GM19455 (cell line): ENCODE results near the gene ADH4.
"Not testable (repeated sequence)": the region's sequence is repeated elsewhere in the genome, so short reads cannot be mapped to it uniquely, and the experiment has no call there.

Source experiments
- ATAC-seq: cut with Tn5 transposase; IDR thresholded peaks from one replicate; pipeline ENCODE4 v1.9.1; 2021; ENCODE audit not compliant: unreplicated experiment

ADH4 gene

GRCh38 chr4:99135541-99136162 is 8.4 kb downstream of the ADH4 start:
- ATAC-seq = no peak

GRCh38 chr4:99134586-99134985 is 9.5 kb downstream of the ADH4 start:
- ATAC-seq = no peak

GRCh38 chr4:99131378-99131777 is 12.7 kb downstream of the ADH4 start:
- ATAC-seq = no peak

GRCh38 chr4:99126376-99126775 is 17.7 kb downstream of the ADH4 start:
- no peak for ATAC-seq

GRCh38 chr4:99121008-99121407 is 23.1 kb downstream of the ADH4 start:
- no peak for ATAC-seq

GRCh38 chr4:99120501-99120900 is 23.6 kb downstream of the ADH4 start:
- no peak for ATAC-seq

- no peak for ATAC-seq
These were observed 26.0 kb downstream of the ADH4 start for GRCh38 chr4:99117876-99118693.

- ATAC-seq = not testable (repeated sequence)
These were observed 26.8 kb downstream of the ADH4 start for GRCh38 chr4:99117122-99117841.

- not testable (repeated sequence) for ATAC-seq
These were observed 34.8 kb downstream of the ADH4 start for GRCh38 chr4:99109286-99109685.

- ATAC-seq = no peak
These were observed 39.9 kb downstream of the ADH4 start for GRCh38 chr4:99104153-99104552.

GRCh38 chr4:99103166-99103565 is 40.9 kb downstream of the ADH4 start:
- no peak for ATAC-seq

GRCh38 chr4:99102634-99103033 is 41.5 kb downstream of the ADH4 start:
- ATAC-seq = no peak

- no peak for ATAC-seq
These were observed 43.2 kb downstream of the ADH4 start for GRCh38 chr4:99100876-99101275.

GRCh38 chr4:99099814-99100213 is 44.3 kb downstream of the ADH4 start:
- not testable (repeated sequence) for ATAC-seq

- ATAC-seq = no peak
These were observed 44.8 kb downstream of the ADH4 start for GRCh38 chr4:99099311-99099710.

GRCh38 chr4:99091841-99092240 is 52.3 kb downstream of the ADH4 start:
- ATAC-seq = not testable (repeated sequence)

GRCh38 chr4:99091216-99091575 is 52.9 kb downstream of the ADH4 start:
- ATAC-seq = no peak

GRCh38 chr4:99090481-99091215 is 53.4 kb downstream of the ADH4 start:
- no peak for ATAC-seq

- ATAC-seq = peak; percentile 95
These were observed 55.4 kb downstream of the ADH4 start, which contains the start of gene ADH5 for GRCh38 chr4:99088481-99089365. Gene ADH5 (minus strand): TSS chr4:99088788. CDS start chr4:99088700, 88 bp downstream.

- ATAC-seq = peak; percentile 28
These were observed 56.1 kb downstream of the ADH4 start for GRCh38 chr4:99088023-99088449.
